OCI-LY7 (cell line): ENCODE data around the gene CTNNA2. TPM values are rescaled to one million over a fixed set of nuclear protein-coding genes. Genes with fewer than 3 reads are reported as not detected.
A peak's percentile ranks its signal among the peaks of the same experiment; 100 is the strongest.

Source experiments
- BruUV-seq: library from RNA; stranded (reverse); fragments of 400-500 nt; replicated peaks from 2 replicates; lab custom pipeline; 2021; lab: Mats Ljungman, UMichigan
- CTCF ChIA-PET: fragments of 300-600 bp; sonication (Branson Sonifier 250); formaldehyde crosslinking; loops from one replicate; lab custom pipeline; 2022; ENCODE audit warnings: antibody characterized with exemption; ENCODE audit not compliant: unreplicated experiment; lab: Charles Lee
- POLR2A ChIA-PET: fragments of 300-600 bp; sonication (Branson Sonifier 250); formaldehyde crosslinking; loops from one replicate; lab custom pipeline; 2022; ENCODE audit warnings: antibody characterized with exemption; lab: Charles Lee
- DNase-seq: peaks from one replicate; pipeline ENCODE4 v3.0.0-alpha.2; 2015; ENCODE audit warnings: low spot score
- H2AFZ ChIP-seq: fragments of 200-600 bp; sonication (generic), shearing (Covaris generic); 2 replicates; pipeline ENCODE4 v1.6.1; 2014; ENCODE audit warnings: mild to moderate bottlenecking, antibody characterized with exemption, low read length, moderate library complexity
- H3K27ac ChIP-seq: fragments of 200-600 bp; sonication (generic); 2 replicates; pipeline ENCODE4 v1.5.1; 2014; ENCODE audit warnings: mixed run types, low read depth, mild to moderate bottlenecking, moderate library complexity, low read length, inconsistent platforms; ENCODE audit not compliant: poor library complexity, severe bottlenecking
- H3K36me3 ChIP-seq: fragments of 200-600 bp; sonication (generic); 2 replicates; pipeline ENCODE4 v1.6.1; 2014; ENCODE audit warnings: mild to moderate bottlenecking, antibody characterized with exemption, low read length, moderate library complexity, mixed read lengths; ENCODE audit not compliant: insufficient read depth
- H3K4me1 ChIP-seq: fragments of 200-600 bp; sonication (generic); 2 replicates; pipeline ENCODE4 v1.5.1; 2014; ENCODE audit warnings: mild to moderate bottlenecking, low read length; ENCODE audit not compliant: insufficient read depth, poor library complexity, severe bottlenecking
- H3K4me2 ChIP-seq: fragments of 200-600 bp; sonication (generic); 2 replicates; pipeline ENCODE4 v1.6.1; 2014; ENCODE audit warnings: mild to moderate bottlenecking, low read length
- H3K4me3 ChIP-seq: fragments of 200-600 bp; sonication (generic); 2 replicates; pipeline ENCODE4 v1.5.1; 2014; ENCODE audit warnings: mild to moderate bottlenecking, low read depth, low read length; ENCODE audit not compliant: poor library complexity, severe bottlenecking
- H3K79me2 ChIP-seq: fragments of 200-600 bp; sonication (generic); 2 replicates; pipeline ENCODE4 v1.6.1; 2016; ENCODE audit warnings: low read depth, mild to moderate bottlenecking, low read length, moderate library complexity, mixed read lengths; ENCODE audit not compliant: insufficient read depth
- H3K9me2 ChIP-seq: fragments of 200-600 bp; sonication (generic); 2 replicates; pipeline ENCODE4 v1.6.1; 2016; ENCODE audit warnings: mild to moderate bottlenecking, low read length, mixed read lengths; ENCODE audit not compliant: insufficient read depth
- H3K9me3 ChIP-seq: fragments of 200-600 bp; sonication (generic); 2 replicates; pipeline ENCODE4 v1.6.1; 2014; ENCODE audit warnings: mild to moderate bottlenecking, mixed run types, low read length, mixed read lengths
- H4K20me1 ChIP-seq: fragments of 200-600 bp; sonication (generic); 2 replicates; pipeline ENCODE4 v1.6.1; 2014; ENCODE audit warnings: mild to moderate bottlenecking, antibody characterized with exemption, low read length, moderate library complexity, mixed read lengths; ENCODE audit not compliant: insufficient read depth
- EZH2phosphoT487 ChIP-seq: fragments of 200-600 bp; sonication (generic); IDR thresholded peaks from 2 replicates; pipeline ENCODE4 v1.6.1; 2018; ENCODE audit warnings: low read depth, borderline replicate concordance, mild to moderate bottlenecking, mixed run types, antibody characterized with exemption, low read length, moderate library complexity, mixed read lengths
- intact Hi-C: fragments of 100-400 bp; cut with micrococcal nuclease; formaldehyde crosslinking; loops from one replicate; pipeline ENCODE4 v1.10.0; 2022; ENCODE audit not compliant: unreplicated experiment
- total RNA-seq, 2 experiments: library from RNA; depleted of rRNA in 1 of 2; stranded (reverse); fragments of >200 nt in 1 of 2; shearing (Covaris generic) in 1 of 2; gene quantifications; 2 replicates each; pipeline ENCODE4 v1.2.3, GENCODE V29; 2014 to 2022
- TF ChIP-seq, protein P1 (sequence below): fragments of 200-600 bp; sonication (generic); conservative IDR thresholded peaks from 2 replicates; pipeline ENCODE4 v1.5.1; 2014; ENCODE audit warnings: mild to moderate bottlenecking, antibody characterized with exemption, low read length, moderate library complexity, mixed read lengths

Gene CTNNA2
- total RNA-seq, 2 experiments from 2014 or later: 0.19 to 2.7 TPM

DNA sequence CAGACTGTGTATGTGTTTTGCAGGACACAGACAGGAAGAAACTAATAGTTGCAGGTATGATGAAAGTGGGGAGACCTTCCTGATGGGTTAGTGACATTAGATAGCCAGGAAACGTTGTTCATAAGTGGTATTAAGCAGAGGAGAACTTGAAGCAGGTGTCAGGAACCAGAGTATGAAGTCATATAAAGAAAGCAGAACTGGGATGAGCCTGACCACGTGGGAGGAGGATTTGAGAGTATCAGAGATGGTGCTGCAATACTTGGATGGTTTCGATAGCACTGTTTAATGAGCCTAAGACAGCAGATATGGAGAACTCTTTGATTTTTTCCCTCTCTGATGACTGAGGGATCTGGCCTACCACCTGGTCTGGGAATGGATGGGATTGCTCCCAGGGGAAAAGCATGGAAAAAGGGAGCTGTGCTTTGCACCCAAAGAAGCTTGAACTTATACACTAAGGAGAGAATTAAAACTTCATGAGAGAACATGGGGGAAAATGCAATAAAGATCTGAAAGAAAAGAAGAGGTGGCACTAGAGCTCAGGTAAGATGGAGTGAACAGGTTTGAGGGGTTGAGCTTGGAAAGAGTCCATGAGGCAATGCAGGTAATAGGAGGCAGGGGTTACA lies 1017.7 kb downstream of the CTNNA2 start:
- Histone ChIP-seq H3K4me3 (no peak overlapping the region), H3K79me2 (no peaks in the 10 kb centered on the region), H4K20me1 (no peaks in the 10 kb centered on the region), H3K9me3 (no peaks in the 10 kb centered on the region), H3K9me2 (no peaks in the 10 kb centered on the region), H3K27ac (peak overlapping the region; percentile 48), H3K36me3 (no peaks in the 10 kb centered on the region), H3K4me2 (peak overlapping the region; percentile 42), H2AFZ (peak overlapping the region; percentile 58), H3K4me1 (peaks cover 29% of the 10 kb centered on the region)
- DNase-seq: peak; percentile 60
- POLR2A ChIA-PET: interaction anchor here (0.5 kb wide), 1 partner anchor 92 kb away, joined by 4 read pairs; no protein-coding TSS in a partner anchor
- intact Hi-C loops: loop anchor here (1.0 to 2.0 kb wide), 3 partner anchors 206 to 322 kb away; no protein-coding TSS in a partner anchor
- CTCF ChIA-PET: no interaction called here
- no TSS peak for BruUV-seq
- TF ChIP-seq, protein P1, sequence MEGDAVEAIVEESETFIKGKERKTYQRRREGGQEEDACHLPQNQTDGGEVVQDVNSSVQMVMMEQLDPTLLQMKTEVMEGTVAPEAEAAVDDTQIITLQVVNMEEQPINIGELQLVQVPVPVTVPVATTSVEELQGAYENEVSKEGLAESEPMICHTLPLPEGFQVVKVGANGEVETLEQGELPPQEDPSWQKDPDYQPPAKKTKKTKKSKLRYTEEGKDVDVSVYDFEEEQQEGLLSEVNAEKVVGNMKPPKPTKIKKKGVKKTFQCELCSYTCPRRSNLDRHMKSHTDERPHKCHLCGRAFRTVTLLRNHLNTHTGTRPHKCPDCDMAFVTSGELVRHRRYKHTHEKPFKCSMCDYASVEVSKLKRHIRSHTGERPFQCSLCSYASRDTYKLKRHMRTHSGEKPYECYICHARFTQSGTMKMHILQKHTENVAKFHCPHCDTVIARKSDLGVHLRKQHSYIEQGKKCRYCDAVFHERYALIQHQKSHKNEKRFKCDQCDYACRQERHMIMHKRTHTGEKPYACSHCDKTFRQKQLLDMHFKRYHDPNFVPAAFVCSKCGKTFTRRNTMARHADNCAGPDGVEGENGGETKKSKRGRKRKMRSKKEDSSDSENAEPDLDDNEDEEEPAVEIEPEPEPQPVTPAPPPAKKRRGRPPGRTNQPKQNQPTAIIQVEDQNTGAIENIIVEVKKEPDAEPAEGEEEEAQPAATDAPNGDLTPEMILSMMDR: no peak
- no peak for TF ChIP-seq EZH2phosphoT487

DNA sequence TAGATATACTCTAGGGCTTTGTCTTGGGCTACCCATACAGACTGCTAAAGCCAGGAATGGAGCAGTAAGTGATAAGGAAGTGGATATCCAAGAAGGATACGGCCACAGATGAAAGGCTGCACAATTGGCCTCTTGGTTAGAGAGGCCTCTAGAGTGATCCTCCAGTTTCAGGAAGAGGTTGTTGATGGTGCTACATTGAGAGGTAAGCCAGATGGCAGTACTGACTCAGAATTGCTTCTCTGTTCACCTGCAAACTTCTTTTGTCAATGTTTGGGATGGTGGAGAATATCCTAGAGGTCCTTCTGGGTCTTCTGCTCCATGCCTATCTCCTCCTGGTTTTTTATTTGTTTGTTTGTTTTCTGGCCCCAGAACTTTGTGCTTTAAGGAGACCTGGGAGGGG lies 1018.5 kb downstream of the CTNNA2 start:
- Histone ChIP-seq H3K4me2 (no peak overlapping the region), H3K4me1 (peaks cover 27% of the 10 kb centered on the region), H3K79me2 (no peaks in the 10 kb centered on the region), H4K20me1 (no peaks in the 10 kb centered on the region), H3K4me3 (no peak overlapping the region), H3K9me2 (no peaks in the 10 kb centered on the region), H3K27ac (no peak overlapping the region), H3K36me3 (no peaks in the 10 kb centered on the region), H2AFZ (no peak overlapping the region), H3K9me3 (no peaks in the 10 kb centered on the region)
- CTCF ChIA-PET: no interaction called here
- intact Hi-C loops: loop anchor here (2.0 kb wide), 2 partner anchors 205 to 321 kb away; no protein-coding TSS in a partner anchor
- POLR2A ChIA-PET: interaction anchor here (0.5 kb wide), 1 partner anchor 92 kb away, joined by 4 read pairs; no protein-coding TSS in a partner anchor
- BruUV-seq: no TSS peak
- TF ChIP-seq EZH2phosphoT487: no peak
- TF ChIP-seq, protein P1: 0 out of 2 replicates have a peak, but pooled peaks have one; percentile 24
- DNase-seq: peak; percentile 20
